SK-N-SH (cell line): ENCODE results near the gene GAS7.

Experiments used
- CTCF ChIP-seq: fragments of 200-600 bp; sonication (generic); IDR thresholded peaks from 2 replicates; pipeline ENCODE4 v1.6.1; 2017; ENCODE audit warnings: antibody characterized with exemption, mild to moderate bottlenecking, moderate library complexity
- EP300 ChIP-seq, 2 experiments: IDR thresholded peaks; 2 replicates each; pipeline versions ENCODE4 v1.4.0 to v1.6.1; 2012; ENCODE audit warnings: borderline replicate concordance in 1 of 2, low read depth in 1 of 2, low read length in 1 of 2
- FOSL2 ChIP-seq: IDR thresholded peaks from 2 replicates; pipeline ENCODE4 v1.4.0; 2012; ENCODE audit warnings: low read depth, mild to moderate bottlenecking, moderate library complexity, borderline replicate concordance
- GABPA ChIP-seq: IDR thresholded peaks from 2 replicates; pipeline ENCODE4 v1.4.0; 2012; ENCODE audit warnings: low read depth, mild to moderate bottlenecking
- POLR2AphosphoS5 ChIP-seq: IDR thresholded peaks from 2 replicates; pipeline ENCODE4 v1.6.1; 2012; ENCODE audit warnings: low read depth, low read length
- RFX5 ChIP-seq: IDR thresholded peaks from 2 replicates; pipeline ENCODE4 v1.6.1; 2012; ENCODE audit warnings: mild to moderate bottlenecking, improper control_type of control experiment, low read length
- YY1 ChIP-seq: IDR thresholded peaks from 2 replicates; pipeline ENCODE4 v1.4.0; 2012; ENCODE audit warnings: low read depth, mild to moderate bottlenecking

GRCh38 chr17:9968881-9969280 lies 229.5 kb downstream of the GAS7 start:
- no peak for TF ChIP-seq CTCF
- no peak for TF ChIP-seq FOSL2
- no peak for TF ChIP-seq GABPA
- TF ChIP-seq RFX5 = no peak
- TF ChIP-seq POLR2AphosphoS5 = no peak
- no peak for TF ChIP-seq YY1
- no peak for TF ChIP-seq EP300 (IDR thresholded peaks at IDR 0.05; ENCODE audit: borderline replicate concordance in 1 of 2, low read depth in 1 of 2, low read length in 1 of 2)
